Gastrocnemius medialis (tissue), 4 donors: ENCODE measurements around the gene MOV10.

ENCODE experiments used
- CTCF ChIP-seq, 5 experiments: fragments of 450-650 bp in 3 of 5; fragments of 200-600 bp in 2 of 5; sonication (generic) in 2 of 5; IDR thresholded peaks in 4 of 5; conservative IDR thresholded peaks in 1 of 5; 1 replicate in 4 of 5; 2 replicates in 1 of 5; pipeline ENCODE4 v1.5.1; 2016 to 2019; ENCODE audit warnings: antibody characterized with exemption in 5 of 5, mild to moderate bottlenecking in 3 of 5, moderate library complexity in 3 of 5
- POLR2A ChIP-seq, 2 donors: fragments of 450-650 bp; IDR thresholded peaks; one replicate each; pipeline ENCODE4 v1.6.1; 2017; ENCODE audit warnings: antibody characterized with exemption in 2 of 2, mild to moderate bottlenecking in 2 of 2, moderate library complexity in 2 of 2

DNA sequence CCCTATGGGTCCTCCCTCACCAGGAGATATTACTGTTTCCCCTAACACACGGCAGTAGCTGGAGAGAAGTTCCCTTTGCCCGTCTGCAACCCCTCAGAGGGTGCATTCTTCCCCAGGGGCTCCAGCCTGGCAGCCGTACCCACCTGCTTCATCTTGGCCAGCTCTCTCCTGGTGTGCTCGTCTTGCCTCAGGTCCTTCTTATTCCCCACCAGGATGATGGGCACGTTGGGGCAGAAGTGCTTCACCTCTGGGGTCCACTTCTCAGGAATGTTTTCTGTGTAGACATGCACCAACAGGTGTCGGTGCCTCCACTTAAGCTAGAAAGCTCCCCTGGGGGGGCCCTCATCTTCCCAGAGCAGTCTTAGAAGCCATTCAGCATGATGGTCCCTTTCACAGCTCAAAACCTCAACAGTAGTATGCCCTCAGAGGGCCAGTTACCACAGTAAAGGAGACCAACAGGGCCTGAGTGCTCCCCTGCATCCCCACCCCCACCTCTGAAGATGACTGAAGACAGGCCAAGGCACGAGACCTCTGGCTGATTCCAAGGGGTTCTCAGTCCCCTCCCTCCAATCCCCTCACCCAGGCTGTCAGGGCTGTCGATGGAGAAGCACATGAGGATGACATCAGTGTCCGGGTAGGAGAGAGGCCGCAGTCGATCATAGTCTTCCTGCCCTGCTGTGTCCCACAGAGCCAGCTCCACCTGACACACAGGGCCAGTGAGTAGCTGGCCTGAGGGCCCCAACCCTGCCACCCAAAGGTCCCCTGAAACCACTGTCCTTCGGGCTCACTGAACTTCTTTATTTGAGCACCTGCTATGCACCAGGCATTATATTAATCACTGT, 28.2 kb downstream of the MOV10 start:
- no peak for TF ChIP-seq CTCF (IDR thresholded peaks at IDR 0.05 in 4 of 5, conservative IDR thresholded peaks at IDR 0.05 in 1 of 5)
- no peak for TF ChIP-seq POLR2A (IDR thresholded peaks at IDR 0.05)
